Neuronal stem cell (in vitro differentiated cells): Measurements from ENCODE around the gene FNIP2.
"Not testable (repeated sequence)": the region's sequence is repeated elsewhere in the genome, so short reads cannot be mapped to it uniquely, and the experiment has no call there.

Source experiments
- DNase-seq: peaks from one replicate; pipeline ENCODE4 v3.0.0-alpha.2; 2013; ENCODE audit warnings: low spot score
- H2AFZ ChIP-seq: one replicate; pipeline ENCODE4 v1.6.1; 2013; ENCODE audit warnings: mild to moderate bottlenecking, low read length, inconsistent platforms
- H2AK5ac ChIP-seq: 2 replicates; pipeline ENCODE4 v1.6.1; 2013; ENCODE audit warnings: low read depth, mild to moderate bottlenecking, inconsistent platforms, low read length, moderate library complexity, mixed read lengths
- H2BK120ac ChIP-seq: 2 replicates; pipeline ENCODE4 v1.6.1; 2013; ENCODE audit warnings: low read depth, mild to moderate bottlenecking, inconsistent platforms, low read length, moderate library complexity, mixed read lengths
- H2BK12ac ChIP-seq: one replicate; pipeline ENCODE4 v1.6.1; 2013; ENCODE audit warnings: low read length, inconsistent platforms
- H2BK15ac ChIP-seq: 2 replicates; pipeline ENCODE4 v1.6.1; 2013; ENCODE audit warnings: mild to moderate bottlenecking, low read length, inconsistent platforms, mixed read lengths
- H2BK5ac ChIP-seq: one replicate; pipeline ENCODE4 v1.6.1; 2013; ENCODE audit warnings: inconsistent platforms, mild to moderate bottlenecking, low read length, moderate library complexity
- H3K14ac ChIP-seq: one replicate; pipeline ENCODE4 v1.6.1; 2013; ENCODE audit warnings: low read length, inconsistent platforms
- H3K18ac ChIP-seq: 2 replicates; pipeline ENCODE4 v1.6.1; 2013; ENCODE audit warnings: low read length, inconsistent platforms
- H3K23ac ChIP-seq: 2 replicates; pipeline ENCODE4 v1.6.1; 2013; ENCODE audit warnings: low read depth, mild to moderate bottlenecking, mixed read lengths, low read length, inconsistent platforms; ENCODE audit not compliant: poor library complexity
- H3K27ac ChIP-seq: replicated peaks from 3 replicates; pipeline ENCODE4 v1.5.1; 2013; ENCODE audit warnings: low read length, inconsistent platforms
- H3K27me3 ChIP-seq, 3 experiments: 2 replicates each; pipeline ENCODE4 v1.6.1; 2013; ENCODE audit warnings: low read length in 3 of 3, mild to moderate bottlenecking in 2 of 3, inconsistent platforms in 1 of 3, low read depth in 1 of 3, mixed read lengths in 1 of 3, moderate library complexity in 1 of 3; ENCODE audit not compliant: control insufficient read depth in 3 of 3, insufficient read depth in 3 of 3
- H3K36me3 ChIP-seq, 2 donors: replicated peaks in 1 of 2; 2 replicates each; pipeline ENCODE4 v1.6.1; 2013; ENCODE audit warnings: low read length in 2 of 2; ENCODE audit not compliant: control insufficient read depth in 2 of 2, insufficient read depth in 2 of 2
- H3K4ac ChIP-seq: 2 replicates; pipeline ENCODE4 v1.6.1; 2013; ENCODE audit warnings: inconsistent platforms, mild to moderate bottlenecking, low read length, moderate library complexity
- H3K4me1 ChIP-seq, 2 donors: 1 replicate in 1 of 2; 2 replicates in 1 of 2; pipeline ENCODE4 v1.6.1; 2013; ENCODE audit warnings: low read length in 2 of 2, low read depth in 1 of 2; ENCODE audit not compliant: control insufficient read depth in 2 of 2, insufficient read depth in 1 of 2
- H3K4me2 ChIP-seq: one replicate; pipeline ENCODE4 v1.6.1; 2013; ENCODE audit warnings: mild to moderate bottlenecking, low read length, inconsistent platforms; ENCODE audit not compliant: insufficient read depth, poor library complexity, severe bottlenecking
- H3K4me3 ChIP-seq, 2 donors: 2 replicates each; pipeline ENCODE4 v1.5.1; 2013; ENCODE audit warnings: low read length in 2 of 2, mild to moderate bottlenecking in 2 of 2, inconsistent platforms in 1 of 2, moderate library complexity in 1 of 2
- H3K79me1 ChIP-seq: one replicate; pipeline ENCODE4 v1.6.1; 2013; ENCODE audit warnings: low read depth, mild to moderate bottlenecking, inconsistent platforms, low read length, moderate library complexity
- H3K9ac ChIP-seq: one replicate; pipeline ENCODE4 v1.6.1; 2013; ENCODE audit warnings: mild to moderate bottlenecking, low read depth, low read length, inconsistent platforms; ENCODE audit not compliant: poor library complexity
- H3K9me3 ChIP-seq, 2 donors: replicated peaks in 1 of 2; 2 replicates each; pipeline versions ENCODE3 to v1.6.1; 2013; ENCODE audit warnings: low read length in 2 of 2, mild to moderate bottlenecking in 2 of 2, inconsistent platforms in 1 of 2, low read depth in 1 of 2, mixed read lengths in 1 of 2, moderate library complexity in 1 of 2; ENCODE audit not compliant: control insufficient read depth in 2 of 2, insufficient read depth in 1 of 2
- H4K8ac ChIP-seq: one replicate; pipeline ENCODE4 v1.6.1; 2013; ENCODE audit warnings: low read depth, mild to moderate bottlenecking, inconsistent platforms, low read length, moderate library complexity
- H4K91ac ChIP-seq: one replicate; pipeline ENCODE4 v1.6.1; 2013; ENCODE audit warnings: low read length, low read depth, mild to moderate bottlenecking, inconsistent platforms; ENCODE audit not compliant: poor library complexity
- WGBS, 2 donors: extraction: QIAGEN DNeasy Blood & Tissue Kit; methylation state at CpG; one replicate each; pipeline ENCODE4 v1.1.7; 2013; ENCODE audit warnings: missing lambda C conversion rate in 2 of 2, mixed read lengths in 1 of 2; ENCODE audit not compliant: insufficient read length in 2 of 2, insufficient replicate concordance in 1 of 2; ENCODE audit errors: extremely low coverage in 2 of 2; 5-methylcytosine and 5-hydroxymethylcytosine counted together

FNIP2 gene

GRCh38 chr4:158877069-158877468 lies 108.2 kb downstream of the FNIP2 start:
- no peak overlapping the region for H2BK15ac ChIP-seq
- WGBS, 2 donors, result no CpG with 5 or more reads among the region's 4 CpGs

DNA sequence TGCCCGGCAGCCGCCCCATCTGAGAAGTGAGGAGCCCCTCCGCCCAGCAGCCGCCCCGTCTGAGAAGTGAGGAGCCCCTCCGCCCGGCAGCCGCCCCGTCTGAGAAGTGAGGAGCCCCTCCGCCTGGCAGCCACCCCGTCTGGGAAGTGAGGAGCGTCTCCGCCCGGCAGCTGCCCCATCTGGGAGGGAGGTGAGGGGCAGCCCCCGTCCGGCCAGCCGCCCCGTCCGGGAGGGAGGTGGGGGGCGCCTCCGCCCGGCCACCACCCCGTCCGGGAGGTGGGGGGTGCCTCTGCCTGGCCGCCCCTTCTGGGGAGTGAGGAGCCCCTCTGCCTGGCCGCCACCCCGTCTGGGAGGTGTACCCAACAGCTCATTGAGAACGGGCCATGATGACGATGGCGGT lies 113.3 kb downstream of the FNIP2 start:
- not testable (repeated sequence) for H2BK12ac ChIP-seq, H3K79me1 ChIP-seq, H2BK15ac ChIP-seq, H3K4ac ChIP-seq, H4K8ac ChIP-seq, H3K4me1 ChIP-seq, H3K4me3 ChIP-seq, H3K4me2 ChIP-seq, H3K14ac ChIP-seq, H2BK5ac ChIP-seq, H3K27me3 ChIP-seq, H3K23ac ChIP-seq, H4K91ac ChIP-seq, H2BK120ac ChIP-seq, DNase-seq, H3K27ac ChIP-seq, H2AK5ac ChIP-seq, H2AFZ ChIP-seq, H3K18ac ChIP-seq, H3K9ac ChIP-seq
- Histone ChIP-seq H3K36me3 (peaks cover 0 to 38% of the 10 kb centered on the region in 2 donors), H3K9me3 (peaks cover 2 to 14% of the 10 kb centered on the region in 2 donors)
- WGBS, 2 donors, result no CpG with 5 or more reads among the region's 30 CpGs

More at GRCh38 chr4:158877069-158877468, 108.2 kb downstream of the FNIP2 start:
- Histone ChIP-seq H3K27ac (no peak overlapping the region), H4K8ac (no peak overlapping the region), H3K9ac (no peak overlapping the region), H3K14ac (no peak overlapping the region), H2BK120ac (no peak overlapping the region), H3K18ac (no peak overlapping the region), H3K4ac (no peak overlapping the region), H2AK5ac (no peak overlapping the region), H3K4me1 (peaks cover 2 to 8% of the 10 kb centered on the region in 2 donors), H3K4me3 (no peak overlapping the region), H3K79me1 (no peaks in the 10 kb centered on the region), H3K27me3 (no peaks in the 10 kb centered on the region), H2BK12ac (no peak overlapping the region), H3K36me3 (peaks cover 0 to 40% of the 10 kb centered on the region in 2 donors), H4K91ac (no peak overlapping the region), H2BK5ac (no peak overlapping the region), H3K23ac (no peak overlapping the region), H3K4me2 (no peak overlapping the region), H2AFZ (no peak overlapping the region), H3K9me3 (peaks cover 2 to 14% of the 10 kb centered on the region in 2 donors)
- DNase-seq, result no peak

DNA sequence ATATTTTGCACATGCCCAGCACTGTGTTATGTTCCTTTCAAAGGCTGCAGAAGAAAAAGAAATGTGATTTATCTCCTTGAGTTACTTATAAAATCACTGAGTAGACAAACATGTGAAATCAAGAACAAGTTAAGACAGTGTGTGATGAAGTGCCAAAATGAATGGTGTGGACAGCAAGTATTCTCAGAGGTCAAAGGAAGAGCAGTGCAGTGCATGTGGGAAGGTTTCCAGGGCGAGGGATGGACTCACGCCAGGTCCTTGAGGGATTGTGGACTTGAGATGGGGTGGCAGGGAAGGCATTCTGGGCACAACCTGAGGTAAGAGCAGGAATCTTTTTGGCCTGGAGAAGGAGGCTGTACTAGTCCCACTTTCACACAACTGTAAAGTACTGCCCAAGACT lies 115.5 kb downstream of the FNIP2 start:
- H3K4me2 ChIP-seq, result no peak overlapping the region
- no peak overlapping the region for H2BK12ac ChIP-seq
- H3K9me3 ChIP-seq, result peaks cover 2 to 6% of the 10 kb centered on the region in 2 donors
- no peak overlapping the region for H2AK5ac ChIP-seq
- no CpG with 5 or more reads among the region's 2 CpGs for WGBS, 2 donors
- no peak overlapping the region for H2BK5ac ChIP-seq
- no peak overlapping the region for H3K4me3 ChIP-seq
- peaks cover 1 to 2% of the 10 kb centered on the region in 2 donors for H3K4me1 ChIP-seq
- H3K18ac ChIP-seq, result no peak overlapping the region
- H3K14ac ChIP-seq, result no peak overlapping the region
- no peak overlapping the region for H4K8ac ChIP-seq
- no peaks in the 10 kb centered on the region for H3K27me3 ChIP-seq
- peaks cover 0 to 33% of the 10 kb centered on the region in 2 donors for H3K36me3 ChIP-seq
- no peak overlapping the region for H3K9ac ChIP-seq
- DNase-seq, result no peak
- H2AFZ ChIP-seq, result no peak overlapping the region
- H2BK15ac ChIP-seq, result no peak overlapping the region
- no peak overlapping the region for H2BK120ac ChIP-seq
- H3K27ac ChIP-seq, result no peak overlapping the region
- H3K4ac ChIP-seq, result no peak overlapping the region
- H3K23ac ChIP-seq, result no peak overlapping the region
- no peak overlapping the region for H4K91ac ChIP-seq
- H3K79me1 ChIP-seq, result no peaks in the 10 kb centered on the region

- no peak overlapping the region for H4K8ac ChIP-seq
- H3K14ac ChIP-seq, result no peak overlapping the region
- peaks cover 2 to 6% of the 10 kb centered on the region in 2 donors for H3K9me3 ChIP-seq
- H2BK12ac ChIP-seq, result no peak overlapping the region
- no peak for DNase-seq
- no peak overlapping the region for H2BK5ac ChIP-seq
- no peak overlapping the region for H2AFZ ChIP-seq
- H3K4me1 ChIP-seq, result peaks cover 1 to 2% of the 10 kb centered on the region in 2 donors
- H3K4me3 ChIP-seq, result no peak overlapping the region
- no CpG with 5 or more reads among the region's 5 CpGs for WGBS, 2 donors
- H2BK120ac ChIP-seq, result no peak overlapping the region
- no peak overlapping the region for H2AK5ac ChIP-seq
- H4K91ac ChIP-seq, result no peak overlapping the region
- H3K79me1 ChIP-seq, result no peaks in the 10 kb centered on the region
- H3K36me3 ChIP-seq, result peaks cover 0 to 35% of the 10 kb centered on the region in 2 donors
- no peak overlapping the region for H3K4ac ChIP-seq
- H3K27ac ChIP-seq, result no peak overlapping the region
- no peak overlapping the region for H3K18ac ChIP-seq
- no peak overlapping the region for H3K23ac ChIP-seq
- no peak overlapping the region for H3K9ac ChIP-seq
- no peak overlapping the region for H3K4me2 ChIP-seq
- H2BK15ac ChIP-seq, result no peak overlapping the region
- H3K27me3 ChIP-seq, result no peaks in the 10 kb centered on the region
Measured at GRCh38 chr4:158885564-158885963, 116.7 kb downstream of the FNIP2 start.
